GM12801 (cell line): ENCODE measurements around the gene PIGT.
A peak's percentile ranks its signal among the peaks of the same experiment; 100 is the strongest.

Experiments
- CTCF ChIP-seq: IDR thresholded peaks from one replicate; pipeline ENCODE4 v1.5.1; 2011; ENCODE audit warnings: control low read depth; ENCODE audit not compliant: insufficient read length; ENCODE audit errors: extremely low read depth

Gene PIGT

GRCh38 chr20:45372646-45373352 is 43.1 kb upstream of the PIGT start:
- TF ChIP-seq CTCF = no peak

GRCh38 chr20:45373353-45374100 is 42.4 kb upstream of the PIGT start:
- peak; percentile 44 for TF ChIP-seq CTCF

GRCh38 chr20:45374101-45374467 is 41.9 kb upstream of the PIGT start:
- no peak for TF ChIP-seq CTCF

- TF ChIP-seq CTCF = no peak
Measured at GRCh38 chr20:45374966-45375365, 41.0 kb upstream of the PIGT start.

GRCh38 chr20:45377269-45377668 is 38.7 kb upstream of the PIGT start:
- TF ChIP-seq CTCF = no peak

GRCh38 chr20:45378191-45378590 is 37.8 kb upstream of the PIGT start, which contains the start of gene TP53TG5:
Gene TP53TG5, minus strand, starts transcription at chr20:45378325. Its CDS starts 89 bp downstream, at chr20:45378236.
- no peak for TF ChIP-seq CTCF

- TF ChIP-seq CTCF = no peak
Measured at GRCh38 chr20:45387274-45387673, 28.7 kb upstream of the PIGT start.
